ENCODE results near the gene EREG. TPM values are rescaled to one million over a fixed set of nuclear protein-coding genes. Genes with fewer than 3 reads are reported as not detected.

The EREG gene
- total and polyA plus RNA-seq, 9 of the 15 experiments (the other 6 are each of a cell fraction or from before 2014, with no cell fraction given) = 0.97 to 7.3 (median 2.5) TPM

- POLR2A ChIA-PET = no interaction called here
- Histone ChIP-seq H3K9ac (ENCODE audit: insufficient read depth in 1 of 2, low read depth in 2 of 2, low read length in 2 of 2) (no peak overlapping the region), H3K9me3 (replicated peaks; ENCODE audit: control insufficient read depth, insufficient read depth, low read depth, low read length) (no peaks in the 10 kb centered on the region), H3K4me3 (no peak overlapping the region), H4K20me1 (replicated peaks; ENCODE audit: control insufficient read depth, insufficient read depth, low read length) (no peaks in the 10 kb centered on the region), H3K4me1 (replicated peaks in 1 of 2; ENCODE audit: control insufficient read depth in 2 of 2, insufficient read depth in 2 of 2, low read length in 2 of 2) (peaks cover 0 to 13% of the 10 kb centered on the region in 2 experiments; a peak in 2 of 5 replicates), H3K27me3 (ENCODE audit: control insufficient read depth in 2 of 2, insufficient read depth in 2 of 2, low read length in 2 of 2) (no peaks in the 10 kb centered on the region), H3K9me1 (ENCODE audit: control insufficient read depth, insufficient read depth, low read length) (no peaks in the 10 kb centered on the region), H3K79me2 (ENCODE audit: control insufficient read depth, insufficient read depth, low read length) (no peaks in the 10 kb centered on the region), H3K36me3 (ENCODE audit: control insufficient read depth, insufficient read depth, low read length) (no peaks in the 10 kb centered on the region), H3K27ac (ENCODE audit: extremely low read depth, low read depth, low read length) (no peak overlapping the region), H3K4me2 (ENCODE audit: insufficient read depth, low read length) (no peak overlapping the region), H2AFZ (ENCODE audit: low read depth, low read length) (no peak overlapping the region)
- CTCF ChIA-PET (ENCODE audit: low intra/inter-chr PET ratio) = no interaction called here
- in situ Hi-C loops (cut with MboI) = no loop called here
- TF ChIP-seq CHD4 (IDR thresholded peaks at IDR 0.05; ENCODE audit: insufficient read depth, insufficient replicate concordance, low read depth, low read length, poor library complexity, severe bottlenecking) = no peak
- no peak for TF ChIP-seq PHF21A (IDR thresholded peaks at IDR 0.05; ENCODE audit: borderline replicate concordance, low read depth)
- no peak for TF ChIP-seq ZNF778 (CRISPR knock-in tag; IDR thresholded peaks at IDR 0.05)
- TF ChIP-seq ZFPM2 (CRISPR knock-in tag; IDR thresholded peaks at IDR 0.05) = no peak
- no peak for TF ChIP-seq ZFP30 (CRISPR knock-in tag; IDR thresholded peaks at IDR 0.05; ENCODE audit: borderline replicate concordance)
- no peak for TF ChIP-seq ZC3H4 (CRISPR knock-in tag; IDR thresholded peaks at IDR 0.05; ENCODE audit: borderline replicate concordance)
- no peak for TF ChIP-seq NCOA1 (IDR thresholded peaks at IDR 0.05; ENCODE audit: low read depth)
- no peak for TF ChIP-seq TAF7 (tag; IDR thresholded peaks at IDR 0.05)
- TF ChIP-seq COPS2 (conservative IDR thresholded peaks at IDR 0.05) = no peak
- no peak for TF ChIP-seq CEBPG (CRISPR knock-in tag; IDR thresholded peaks at IDR 0.05)
- TF ChIP-seq CEBPG (tag; conservative IDR thresholded peaks at IDR 0.05 in 1 of 2, IDR thresholded peaks at IDR 0.05 in 1 of 2) = no peak
- TF ChIP-seq NFIC (IDR thresholded peaks at IDR 0.05) = no peak
- no peak for TF ChIP-seq HMGN3 (IDR thresholded peaks at IDR 0.05; ENCODE audit: borderline replicate concordance, extremely low read depth, insufficient read length, low read depth, low read length)
- TF ChIP-seq DPF2 (IDR thresholded peaks at IDR 0.05) = no peak
- TF ChIP-seq E2F3 (CRISPR knock-in tag; IDR thresholded peaks at IDR 0.05) = no peak
- TF ChIP-seq MAFF (IDR thresholded peaks at IDR 0.05; ENCODE audit: low read length) = no peak
- no peak for TF ChIP-seq ID3 (CRISPR knock-in tag; IDR thresholded peaks at IDR 0.05)
- TF ChIP-seq ID3 (tag; IDR thresholded peaks at IDR 0.05) = no peak
- no peak for TF ChIP-seq NFIX (CRISPR knock-in tag; IDR thresholded peaks at IDR 0.05; ENCODE audit: low read depth)
- TF ChIP-seq HMGXB4 (CRISPR knock-in tag; IDR thresholded peaks at IDR 0.05) = no peak
- no peak for DNase-seq (ENCODE audit: extremely low read depth in 1 of 4, low spot score in 3 of 4)
- BruUV-seq (replicated peaks) = no TSS peak
- WGBS (ENCODE audit: insufficient coverage, low coverage, missing lambda C conversion rate) = 72% methylated on average over 5 of the region's 5 CpGs
- no peak for FAIRE-seq
- no peak for ATAC-seq
- intact Hi-C loops (cut with micrococcal nuclease) = no loop called here
These were observed 55.9 kb downstream of the EREG start for GRCh38 chr4:74420863-74421262.

All from K562 (cell line).